GM23338 (cell line): ENCODE data around the gene RADIL. TPM values are rescaled to one million over a fixed set of nuclear protein-coding genes. Genes with fewer than 3 reads are reported as not detected.

Experiments
- CREB1 ChIP-seq: fragments of 250-450 bp; sonication (Bioruptor Pico); IDR thresholded peaks from 2 replicates; pipeline ENCODE4 v1.5.0; 2020; ENCODE audit warnings: low read depth, mild to moderate bottlenecking, moderate library complexity
- CTCF ChIP-seq, 2 experiments: fragments of 200-600 bp in 1 of 2; sonication (generic) in 1 of 2; conservative IDR thresholded peaks; 2 replicates each; pipeline versions ENCODE4 v1.5.1 to v1.6.1; 2016 to 2017; ENCODE audit warnings: antibody characterized with exemption in 2 of 2, low read depth in 2 of 2, mild to moderate bottlenecking in 2 of 2, moderate library complexity in 1 of 2
- ETS1 ChIP-seq: IDR thresholded peaks from 2 replicates; pipeline ENCODE4 v1.6.1; 2016; ENCODE audit warnings: antibody characterized with exemption
- EZH2 ChIP-seq: fragments of 200-600 bp; sonication (generic); IDR thresholded peaks from one replicate; pipeline ENCODE4 v1.8.0; 2017; ENCODE audit warnings: antibody characterized with exemption, mild to moderate bottlenecking, low read depth; ENCODE audit not compliant: unreplicated experiment
- JUNB ChIP-seq: IDR thresholded peaks from one replicate; pipeline ENCODE4 v1.6.1; 2016; ENCODE audit warnings: antibody characterized with exemption; ENCODE audit not compliant: unreplicated experiment
- NANOG ChIP-seq: IDR thresholded peaks from 2 replicates; pipeline ENCODE4 v1.6.1; 2016; ENCODE audit warnings: antibody characterized with exemption, borderline replicate concordance
- POLR2AphosphoS5 ChIP-seq: IDR thresholded peaks from 2 replicates; pipeline ENCODE4 v1.6.1; 2016; ENCODE audit warnings: antibody characterized with exemption, low read depth
- ZNF114 ChIP-seq: fragments of 250-450 bp; sonication (Bioruptor Pico); IDR thresholded peaks from 2 replicates; pipeline ENCODE4 v1.5.0; 2020; ENCODE audit warnings: mild to moderate bottlenecking, moderate library complexity
- ZNF462 ChIP-seq: fragments of 250-450 bp; sonication (Bioruptor Pico); IDR thresholded peaks from 2 replicates; pipeline ENCODE4 v1.5.0; 2020; ENCODE audit warnings: mild to moderate bottlenecking, moderate library complexity
- polyA plus RNA-seq: library from polyadenylated mRNA; unstranded; fragments of >200 nt; fragmentation: Nextera tagmentation; extraction: Ambion mirVana; gene quantifications from 2 replicates; pipeline ENCODE4 v1.2.1, GENCODE V29; 2016
- total RNA-seq: library from RNA; depleted of rRNA; stranded (reverse); fragments of >200 nt; shearing (Covaris generic); gene quantifications from 2 replicates; pipeline ENCODE4 v1.2.3, GENCODE V29; 2014

The RADIL gene
- total and polyA plus RNA-seq, 2 experiments from 2014 or later = 4.3 to 9.8 TPM

DNA sequence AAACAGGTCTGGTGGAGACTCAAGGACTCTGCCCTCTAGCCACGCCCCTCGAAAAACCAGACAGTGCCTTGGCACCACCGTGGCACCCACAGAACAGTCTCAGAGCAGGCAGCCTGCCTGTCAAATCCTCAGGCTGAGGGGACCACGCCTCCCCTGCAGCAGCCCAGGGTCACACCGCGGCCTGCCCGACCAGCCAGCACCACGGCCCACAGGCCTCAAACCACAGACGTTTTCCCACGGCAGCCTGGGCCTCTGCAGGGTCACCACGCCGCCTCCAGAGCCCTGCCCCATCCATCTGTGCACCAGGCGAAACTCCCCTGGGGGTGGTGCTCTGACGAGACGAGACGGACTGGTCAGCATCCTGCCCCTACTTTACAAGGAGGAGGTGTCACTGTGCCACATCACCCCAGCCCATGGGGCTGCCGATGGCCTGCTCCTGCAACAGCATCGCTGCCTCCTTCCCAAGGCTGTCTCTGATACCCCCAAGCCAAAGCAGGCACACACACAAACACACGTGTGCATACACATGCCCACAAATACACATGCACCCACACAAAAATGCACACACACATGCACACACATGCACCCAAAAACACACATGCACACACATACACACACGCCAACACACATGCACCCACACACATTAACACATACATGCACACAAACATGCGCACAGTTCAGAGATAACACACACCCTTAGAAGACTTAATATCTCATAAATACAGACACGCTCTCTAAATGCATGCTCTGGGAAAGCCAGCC lies 46.3 kb downstream of the RADIL start (continued):
- no peak for TF ChIP-seq ZNF462 (CRISPR knock-in tag)
- TF ChIP-seq ZNF114 (CRISPR knock-in tag) = no peak
- no peak for TF ChIP-seq EZH2
- no peak for TF ChIP-seq ETS1
- TF ChIP-seq POLR2AphosphoS5 = no peak
- no peak for TF ChIP-seq CREB1 (CRISPR knock-in tag)
- TF ChIP-seq JUNB = no peak
- TF ChIP-seq CTCF (conservative IDR thresholded peaks at IDR 0.05; ENCODE audit: low read depth in 2 of 2) = no peak
- no peak for TF ChIP-seq NANOG
